ENCODE results near the gene HDAC3.

- no peak for TF ChIP-seq GATA2 (IDR thresholded peaks at IDR 0.05; ENCODE audit: low read depth, low read length)
- TF ChIP-seq GATA3 (IDR thresholded peaks at IDR 0.05; ENCODE audit: low read depth, low read length): no peak
These were observed 48.9 kb upstream of the HDAC3 start for GRCh38 chr5:141685591-141685990.

Measured in SH-SY5Y (cell line).